H1 (cell line): ENCODE measurements around the gene SKAP1. TPM values are rescaled to one million over a fixed set of nuclear protein-coding genes. Genes with fewer than 3 reads are reported as not detected.

ENCODE experiments used
- CTCF ChIA-PET: fragments of 300-600 bp; sonication (Branson Sonifier 250); formaldehyde crosslinking; loops from one replicate; lab custom pipeline; 2021; ENCODE audit not compliant: partially characterized antibody; lab: Charles Lee
- POLR2A ChIA-PET: fragments of 300-600 bp; sonication (Branson Sonifier 250); formaldehyde crosslinking; loops from one replicate; lab custom pipeline; 2021; ENCODE audit warnings: inconsistent platforms; ENCODE audit not compliant: partially characterized antibody; lab: Charles Lee
- DNase-seq, 2 experiments: peaks; one replicate each; pipeline versions ENCODE4 v3.0.0 to v3.0.0-alpha.2; 2010 to 2022; ENCODE audit warnings: low spot score in 2 of 2, low read depth in 1 of 2, mixed read lengths in 1 of 2
- FAIRE-seq: peaks from 2 replicates; lab custom pipeline; 2011; peaks lifted over from hg19 to GRCh38; lab: Jason Lieb, UNC
- H2AFZ ChIP-seq: 2 replicates; pipeline ENCODE4 v1.8.1; 2012; ENCODE audit warnings: low read length, inconsistent platforms
- H2AK5ac ChIP-seq: 2 replicates; pipeline ENCODE4 v1.6.1; 2013; ENCODE audit warnings: low read depth, low read length
- H2BK120ac ChIP-seq: replicated peaks from 2 replicates; pipeline ENCODE3; 2013; ENCODE audit warnings: low read depth, low read length, inconsistent platforms
- H2BK12ac ChIP-seq: 2 replicates; pipeline ENCODE4 v1.6.1; 2013; ENCODE audit warnings: low read depth, low read length
- H2BK15ac ChIP-seq: 2 replicates; pipeline ENCODE4 v1.6.1; 2013; ENCODE audit warnings: low read length
- H2BK20ac ChIP-seq: 2 replicates; pipeline ENCODE4 v1.6.1; 2013; ENCODE audit warnings: low read length
- H2BK5ac ChIP-seq: 2 replicates; pipeline ENCODE4 v1.6.1; 2013; ENCODE audit warnings: low read depth, low read length
- H3K14ac ChIP-seq: 2 replicates; pipeline ENCODE4 v1.6.1; 2013; ENCODE audit warnings: inconsistent platforms; ENCODE audit not compliant: insufficient read length
- H3K18ac ChIP-seq: 2 replicates; pipeline ENCODE4 v1.6.1; 2013; ENCODE audit warnings: low read length; ENCODE audit errors: extremely low read depth
- H3K23ac ChIP-seq: 2 replicates; pipeline ENCODE4 v1.6.1; 2013; ENCODE audit warnings: inconsistent platforms; ENCODE audit not compliant: insufficient read length
- H3K23me2 ChIP-seq: 2 replicates; pipeline ENCODE4 v1.6.1; 2013; ENCODE audit warnings: low read depth, low read length
- H3K27ac ChIP-seq: 2 replicates; pipeline ENCODE4 v1.6.1; 2011; ENCODE audit warnings: low read depth, low read length, inconsistent platforms
- H3K27me3 ChIP-seq, 4 experiments: replicated peaks in 1 of 4; 1 replicate in 1 of 4; 2 replicates in 3 of 4; pipeline versions ENCODE4 v1.6.1 to v1.8.1; 2011 to 2013; ENCODE audit warnings: low read length in 3 of 4, mild to moderate bottlenecking in 3 of 4, inconsistent platforms in 2 of 4, mixed read lengths in 2 of 4, moderate library complexity in 1 of 4; ENCODE audit not compliant: control insufficient read depth in 3 of 4, insufficient read depth in 3 of 4; ENCODE audit errors: extremely low read depth in 1 of 4
- H3K36me3 ChIP-seq, 4 experiments: 2 replicates each; pipeline versions ENCODE4 v1.6.1 to v1.8.1; 2011 to 2013; ENCODE audit warnings: mild to moderate bottlenecking in 4 of 4, low read length in 3 of 4, moderate library complexity in 2 of 4, control low read depth in 1 of 4, inconsistent platforms in 1 of 4; ENCODE audit not compliant: insufficient read depth in 4 of 4, control insufficient read depth in 2 of 4
- H3K4ac ChIP-seq: replicated peaks from 2 replicates; pipeline ENCODE3; 2013; ENCODE audit warnings: low read length, low read depth, mixed read lengths, inconsistent platforms; ENCODE audit not compliant: insufficient read length
- H3K4me1 ChIP-seq, 4 experiments: replicated peaks in 1 of 4; 1 replicate in 1 of 4; 2 replicates in 3 of 4; pipeline versions ENCODE4 v1.6.1 to v1.8.1; 2011 to 2013; ENCODE audit warnings: low read length in 3 of 4, inconsistent platforms in 2 of 4, mixed read lengths in 1 of 4; ENCODE audit not compliant: insufficient read depth in 4 of 4, control insufficient read depth in 3 of 4
- H3K4me2 ChIP-seq, 2 experiments: 2 replicates each; pipeline versions ENCODE4 v1.6.1 to v1.8.1; 2011 to 2013; ENCODE audit warnings: low read depth in 2 of 2, low read length in 2 of 2, control low read depth in 1 of 2, inconsistent platforms in 1 of 2, mild to moderate bottlenecking in 1 of 2; ENCODE audit not compliant: insufficient read depth in 1 of 2
- H3K4me3 ChIP-seq, 4 experiments: fragments of 200-600, 300-600 bp in 1 of 4; sonication (generic), shearing (Covaris generic), sonication (Bioruptor Twin) in 1 of 4; 2 replicates each; pipeline versions ENCODE4 v1.5.1 to v1.8.1; 2011 to 2016; ENCODE audit warnings: low read length in 4 of 4, low read depth in 3 of 4, control low read depth in 2 of 4, inconsistent platforms in 2 of 4, mild to moderate bottlenecking in 2 of 4, mixed read lengths in 1 of 4, moderate library complexity in 1 of 4; ENCODE audit not compliant: insufficient read depth in 2 of 4; ENCODE audit errors: extremely low read depth in 1 of 4
- H3K56ac ChIP-seq: replicated peaks from 2 replicates; pipeline ENCODE3; 2013; ENCODE audit warnings: low read depth, mild to moderate bottlenecking, mixed read lengths, low read length, inconsistent platforms; ENCODE audit not compliant: insufficient read length
- H3K79me1 ChIP-seq: 2 replicates; pipeline ENCODE4 v1.6.1; 2013; ENCODE audit warnings: low read depth, low read length, control low read depth
- H3K79me2 ChIP-seq, 2 experiments: 2 replicates each; pipeline versions ENCODE4 v1.6.1 to v1.8.1; 2012 to 2013; ENCODE audit warnings: low read length in 2 of 2, mild to moderate bottlenecking in 2 of 2, inconsistent platforms in 1 of 2; ENCODE audit not compliant: insufficient read depth in 2 of 2, control insufficient read depth in 1 of 2
- H3K9ac ChIP-seq, 4 experiments: replicated peaks in 1 of 4; 1 replicate in 1 of 4; 2 replicates in 3 of 4; pipeline versions ENCODE4 v1.6.1 to v1.8.1; 2011 to 2013; ENCODE audit warnings: low read depth in 3 of 4, low read length in 3 of 4, control low read depth in 2 of 4, mild to moderate bottlenecking in 2 of 4, moderate library complexity in 2 of 4, inconsistent platforms in 1 of 4; ENCODE audit errors: extremely low read depth in 1 of 4
- H3K9me3 ChIP-seq, 2 experiments: 2 replicates each; pipeline versions ENCODE4 v1.6.1 to v1.8.1; 2012 to 2013; ENCODE audit warnings: mild to moderate bottlenecking in 2 of 2, moderate library complexity in 2 of 2, control low read depth in 1 of 2, inconsistent platforms in 1 of 2, low read depth in 1 of 2, low read length in 1 of 2, mixed read lengths in 1 of 2; ENCODE audit not compliant: insufficient read depth in 2 of 2
- H4K20me1 ChIP-seq, 2 experiments: replicated peaks in 1 of 2; 2 replicates each; pipeline versions ENCODE3 to v1.8.1; 2011 to 2013; ENCODE audit warnings: inconsistent platforms in 2 of 2, low read length in 2 of 2, mild to moderate bottlenecking in 1 of 2; ENCODE audit not compliant: insufficient read depth in 2 of 2, control insufficient read depth in 1 of 2
- H4K5ac ChIP-seq: 2 replicates; pipeline ENCODE4 v1.6.1; 2013; ENCODE audit warnings: low read length, low read depth, mixed read lengths, inconsistent platforms; ENCODE audit not compliant: insufficient read length
- H4K8ac ChIP-seq: 2 replicates; pipeline ENCODE4 v1.8.0; 2013; ENCODE audit warnings: mild to moderate bottlenecking, moderate library complexity, low read length, inconsistent platforms; ENCODE audit not compliant: insufficient read depth; ENCODE audit errors: extremely low read depth
- H4K91ac ChIP-seq: replicated peaks from 2 replicates; pipeline ENCODE3; 2013; ENCODE audit warnings: low read length, mixed read lengths, inconsistent platforms; ENCODE audit not compliant: insufficient read length
- CBX8 ChIP-seq: fragments of 300-800, 300-1000 bp; sonication (generic); IDR thresholded peaks from 2 replicates; pipeline ENCODE4 v1.7.1; 2016; ENCODE audit warnings: low read depth, low read length, borderline replicate concordance
- CEBPB ChIP-seq: IDR thresholded peaks from 2 replicates; pipeline ENCODE4 v1.6.1; 2012; ENCODE audit warnings: low read depth, low read length
- EGR1 ChIP-seq: IDR thresholded peaks from 2 replicates; pipeline ENCODE4 v1.6.1; 2011; ENCODE audit warnings: low read depth, low read length, borderline replicate concordance
- FOSL1 ChIP-seq: IDR thresholded peaks from 2 replicates; pipeline ENCODE4 v1.6.1; 2011; ENCODE audit warnings: mild to moderate bottlenecking, low read depth, low read length, moderate library complexity; ENCODE audit not compliant: insufficient read depth
- JUND ChIP-seq: IDR thresholded peaks from 2 replicates; pipeline ENCODE4 v1.6.1; 2011; ENCODE audit warnings: mild to moderate bottlenecking, improper control_type of control experiment, low read length
- NANOG ChIP-seq: IDR thresholded peaks from 2 replicates; pipeline ENCODE4 v1.6.1; 2011; ENCODE audit warnings: low read length, low read depth, mild to moderate bottlenecking, inconsistent platforms; ENCODE audit not compliant: insufficient read depth, poor library complexity, severe bottlenecking
- NRF1 ChIP-seq: IDR thresholded peaks from 2 replicates; pipeline ENCODE4 v1.6.1; 2011; ENCODE audit warnings: mild to moderate bottlenecking, low read depth, low read length, improper control_type of control experiment
- PHF8 ChIP-seq: fragments of 200-600 bp; sonication (generic); conservative IDR thresholded peaks from 2 replicates; pipeline ENCODE4 v1.7.1; 2012; ENCODE audit warnings: low read depth, mild to moderate bottlenecking, inconsistent platforms, low read length, moderate library complexity
- POLR2A ChIP-seq, 2 experiments: IDR thresholded peaks; 1 replicate in 1 of 2; 2 replicates in 1 of 2; pipeline ENCODE4 v1.6.1; 2011; ENCODE audit warnings: low read depth in 2 of 2, low read length in 2 of 2, mild to moderate bottlenecking in 2 of 2; ENCODE audit errors: control extremely low read depth in 1 of 2
- SP1 ChIP-seq: IDR thresholded peaks from 2 replicates; pipeline ENCODE4 v1.6.1; 2011; ENCODE audit warnings: low read depth, low read length
- SUZ12 ChIP-seq: fragments of 200-600 bp; sonication (generic); IDR thresholded peaks from 2 replicates; pipeline ENCODE4 v1.6.1; 2012; ENCODE audit warnings: mild to moderate bottlenecking, inconsistent platforms, low read length, moderate library complexity, mixed read lengths
- TAF7 ChIP-seq: optimal IDR thresholded peaks from 2 replicates; pipeline ENCODE3; 2011; ENCODE audit warnings: low read depth, mild to moderate bottlenecking, inconsistent platforms, low read length, moderate library complexity, borderline replicate concordance
- TCF12 ChIP-seq: IDR thresholded peaks from 2 replicates; pipeline ENCODE4 v1.6.1; 2011; ENCODE audit warnings: low read depth, mild to moderate bottlenecking, low read length
- ZNF274 ChIP-seq: IDR thresholded peaks from 2 replicates; pipeline ENCODE4 v1.7.0; 2012; ENCODE audit warnings: low read length, borderline replicate concordance; ENCODE audit errors: extremely low read depth
- WGBS, 2 experiments: shearing (Covaris generic) in 1 of 2; methylation state at CpG; one replicate each; pipeline versions ENCODE4 v1.1.6 to v1.1.7; 2013 to 2015; ENCODE audit warnings: low lambda C conversion rate in 2 of 2, mixed read lengths in 2 of 2, inconsistent platforms in 1 of 2, low coverage in 1 of 2, missing lambda C conversion rate in 1 of 2; ENCODE audit not compliant: insufficient replicate concordance in 2 of 2, insufficient coverage in 1 of 2, insufficient read length in 1 of 2; ENCODE audit errors: extremely low coverage in 1 of 2, missing lambda C conversion rate in 1 of 2; 5-methylcytosine and 5-hydroxymethylcytosine counted together
- polyA plus RNA-seq, 7 experiments: library from polyadenylated mRNA; depleted of rRNA in 3 of 7; stranded (reverse) in 5 of 7; unstranded in 2 of 7; fragments of >200 nt in 5 of 7; fragments of 200-250 nt in 2 of 7; gene quantifications; 1 replicate in 5 of 7; 2 replicates in 1 of 7; 4 replicates in 1 of 7; pipeline versions ENCODE4 v1.2.1 to v1.2.3, GENCODE V29; 2011 to 2013; ENCODE audit warnings: missing spikeins in 2 of 7, mixed read lengths in 2 of 7
- total RNA-seq: library from RNA; stranded (reverse); fragmentation: NEBNext Ultra II Directional; extraction: Animal tissue kit (Norgen Biotek cat#: 25700); gene quantifications from 2 replicates; pipeline ENCODE4 v1.2.1, GENCODE V29; 2021
- TF ChIP-seq, protein P1 (sequence below): IDR thresholded peaks from 2 replicates; pipeline ENCODE4 v1.6.1; 2011; ENCODE audit warnings: low read length, improper control_type of control experiment

SKAP1 gene
- total and polyA plus RNA-seq, 2 of the 8 experiments (the other 6 are each of a cell fraction or from before 2014, with no cell fraction given): not detected

DNA sequence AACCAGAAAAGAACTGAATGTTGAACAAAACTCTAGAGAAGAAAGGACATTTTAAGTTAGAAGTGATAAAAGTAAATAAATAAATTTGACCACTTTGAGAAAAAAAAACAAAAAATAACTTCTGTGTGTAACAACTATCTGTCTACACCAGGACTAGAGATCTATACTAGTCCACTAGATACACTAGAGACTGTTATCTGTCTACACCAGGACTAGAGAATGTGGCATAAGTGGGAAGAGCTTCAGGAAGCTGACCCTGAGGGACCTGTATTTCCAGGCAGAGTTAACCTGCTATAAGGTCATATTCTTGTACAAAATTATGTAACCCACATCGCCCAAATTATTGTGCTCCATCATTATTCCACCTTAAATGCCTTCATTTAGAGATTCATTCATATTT is 160.8 kb downstream of the SKAP1 start:
- Histone ChIP-seq H4K5ac (no peak overlapping the region), H3K23me2 (no peaks in the 10 kb centered on the region; the same call in 1 of the 2 replicates), H3K9ac (no peak overlapping the region), H2BK20ac (no peak overlapping the region), H2AFZ (no peak overlapping the region), H3K23ac (no peak overlapping the region), H2BK12ac (no peak overlapping the region), H3K9me3 (no peaks in the 10 kb centered on the region), H2BK15ac (no peak overlapping the region), H3K4ac (no peak overlapping the region), H3K36me3 (no peaks in the 10 kb centered on the region), H3K79me1 (no peaks in the 10 kb centered on the region), H3K4me1 (no peaks in the 10 kb centered on the region), H4K8ac (no peak overlapping the region), H3K79me2 (no peaks in the 10 kb centered on the region), H3K4me3 (no peak overlapping the region), H3K18ac (no peak overlapping the region), H3K27me3 (no peaks in the 10 kb centered on the region), H3K56ac (no peak overlapping the region), H3K27ac (no peak overlapping the region), H3K4me2 (no peak overlapping the region), H2AK5ac (no peak overlapping the region), H4K20me1 (no peaks in the 10 kb centered on the region), H3K14ac (no peak overlapping the region), H2BK120ac (no peak overlapping the region), H4K91ac (no peak overlapping the region), H2BK5ac (no peak overlapping the region)
- ChIA-PET CTCF (interaction anchor here (0.6 to 2.5 kb wide), 9 partner anchors 9 to 275 kb away, joined by 3 to 13 read pairs (median 4); no protein-coding TSS in a partner anchor), POLR2A (no interaction called here)
- FAIRE-seq (no peak), DNase-seq (no peak)
- 83% methylated on average over 1 of the region's 1 CpG; no CpG with 5 or more reads in 1 of the 2 experiments for WGBS, 2 experiments
- no peak for TF ChIP-seq JUND
- no peak for TF ChIP-seq EGR1
- no peak for TF ChIP-seq NANOG
- TF ChIP-seq TAF7: no peak
- TF ChIP-seq NRF1: no peak
- no peak for TF ChIP-seq POLR2A (IDR thresholded peaks at IDR 0.05; ENCODE audit: control extremely low read depth in 1 of 2, low read depth in 2 of 2, low read length in 2 of 2)
- no peak for TF ChIP-seq PHF8
- TF ChIP-seq ZNF274: no peak
- no peak for TF ChIP-seq SP1
- no peak for TF ChIP-seq CEBPB
- TF ChIP-seq FOSL1: no peak
- TF ChIP-seq SUZ12: no peak
- no peak for TF ChIP-seq CBX8
- TF ChIP-seq, protein P1, sequence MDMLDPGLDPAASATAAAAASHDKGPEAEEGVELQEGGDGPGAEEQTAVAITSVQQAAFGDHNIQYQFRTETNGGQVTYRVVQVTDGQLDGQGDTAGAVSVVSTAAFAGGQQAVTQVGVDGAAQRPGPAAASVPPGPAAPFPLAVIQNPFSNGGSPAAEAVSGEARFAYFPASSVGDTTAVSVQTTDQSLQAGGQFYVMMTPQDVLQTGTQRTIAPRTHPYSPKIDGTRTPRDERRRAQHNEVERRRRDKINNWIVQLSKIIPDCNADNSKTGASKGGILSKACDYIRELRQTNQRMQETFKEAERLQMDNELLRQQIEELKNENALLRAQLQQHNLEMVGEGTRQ: no peak
- TF ChIP-seq TCF12: no peak
